BLaER1 treated with 17β-estradiol and CSF1 and Interleukin-3, amounts not matched to agents 10 nM and 100 nM (cell line): ENCODE results near the gene PARD3B.

Source experiments
- H3K27ac ChIP-seq, 11 experiments: shearing (Covaris generic); formaldehyde crosslinking; 2 replicates each; pipeline ENCODE4 v1.8.1; 2022
- H3K27me3 ChIP-seq, 11 experiments: shearing (Covaris generic); formaldehyde crosslinking; 2 replicates each; pipeline ENCODE4 v1.8.1; 2022
- H3K36me3 ChIP-seq, 11 experiments: shearing (Covaris generic); formaldehyde crosslinking; 2 replicates each; pipeline ENCODE4 v1.8.1; 2022
- H3K4me1 ChIP-seq, 10 experiments: shearing (Covaris generic); formaldehyde crosslinking; 2 replicates each; pipeline ENCODE4 v1.8.1; 2022
- H3K4me2 ChIP-seq, 11 experiments: shearing (Covaris generic); formaldehyde crosslinking; 2 replicates each; pipeline ENCODE4 v1.8.1; 2022
- H3K4me3 ChIP-seq, 10 experiments: shearing (Covaris generic); formaldehyde crosslinking; 2 replicates each; pipeline ENCODE4 v1.8.1; 2022
- H3K9ac ChIP-seq, 11 experiments: shearing (Covaris generic); formaldehyde crosslinking; 2 replicates each; pipeline ENCODE4 v1.8.1; 2022
- H3K9me3 ChIP-seq, 11 experiments: shearing (Covaris generic); formaldehyde crosslinking; replicated peaks in 1 of 11; 2 replicates each; pipeline ENCODE4 v1.8.1; 2022
- H4K20me1 ChIP-seq, 11 experiments: shearing (Covaris generic); formaldehyde crosslinking; 2 replicates each; pipeline ENCODE4 v1.8.1; 2022
- Cebpa-rat ChIP-seq, 11 experiments: shearing (Covaris generic); IDR thresholded peaks; 2 replicates each; pipeline ENCODE4 v1.8.1; 2022

PARD3B gene

GRCh38 chr2:204909791-204910190 lies 364.5 kb downstream of the PARD3B start:
- no peaks in the 10 kb centered on the region for H3K36me3 ChIP-seq
- no peak overlapping the region for H3K27ac ChIP-seq
- H3K4me3 ChIP-seq, result no peak overlapping the region
- H4K20me1 ChIP-seq, result no peaks in the 10 kb centered on the region
- no peaks in the 10 kb centered on the region for H3K9me3 ChIP-seq
- no peak overlapping the region for H3K4me2 ChIP-seq
- no peaks in the 10 kb centered on the region for H3K27me3 ChIP-seq
- H3K4me1 ChIP-seq, result no peaks in the 10 kb centered on the region
- no peak overlapping the region for H3K9ac ChIP-seq
- TF ChIP-seq Cebpa-rat (IDR thresholded peaks at IDR 0.05), result no peak

GRCh38 chr2:204913312-204913711 lies 368.0 kb downstream of the PARD3B start:
- H3K9ac ChIP-seq, result no peak overlapping the region
- H3K4me2 ChIP-seq, result no peak overlapping the region
- no peaks in the 10 kb centered on the region for H3K4me1 ChIP-seq
- no peaks in the 10 kb centered on the region for H4K20me1 ChIP-seq
- no peaks in the 10 kb centered on the region for H3K9me3 ChIP-seq
- H3K27me3 ChIP-seq, result no peaks in the 10 kb centered on the region
- no peak for TF ChIP-seq Cebpa-rat (IDR thresholded peaks at IDR 0.05)
- no peak overlapping the region for H3K4me3 ChIP-seq
- no peaks in the 10 kb centered on the region for H3K36me3 ChIP-seq
- no peak overlapping the region for H3K27ac ChIP-seq

DNA sequence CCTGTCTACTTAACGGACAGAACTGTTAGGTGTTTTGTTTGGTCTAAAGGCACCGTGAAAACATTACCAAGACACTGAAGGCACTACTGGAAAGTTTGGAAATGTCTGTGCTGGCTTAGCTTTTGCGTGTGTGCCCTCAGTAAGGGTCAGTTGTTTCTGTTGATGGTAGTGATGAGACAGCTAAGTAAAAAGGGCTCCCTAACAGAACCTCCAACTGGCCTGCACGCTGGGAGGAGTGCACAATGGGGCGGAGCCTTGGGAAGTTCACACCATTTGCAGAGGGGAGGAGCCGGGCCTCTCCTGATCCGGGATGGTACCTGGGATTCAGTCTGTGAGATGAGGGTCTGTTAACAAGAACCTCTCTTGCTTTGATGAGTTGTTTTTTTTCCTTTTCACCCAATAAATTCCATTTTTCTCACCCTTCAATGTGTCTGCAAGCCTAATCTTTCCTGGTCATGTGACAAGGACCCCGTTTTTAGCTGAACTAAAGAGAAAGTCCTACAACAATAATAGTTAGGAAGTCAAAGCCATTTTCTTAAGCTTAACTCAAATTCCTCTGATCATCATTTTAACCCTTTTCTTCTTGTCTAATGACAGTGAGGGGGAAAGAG lies 368.7 kb downstream of the PARD3B start:
- Histone ChIP-seq H3K4me3 (no peak overlapping the region), H3K27me3 (no peaks in the 10 kb centered on the region), H3K27ac (no peak overlapping the region), H4K20me1 (no peaks in the 10 kb centered on the region), H3K4me2 (no peak overlapping the region), H3K9ac (no peak overlapping the region), H3K4me1 (no peaks in the 10 kb centered on the region), H3K9me3 (no peaks in the 10 kb centered on the region), H3K36me3 (no peaks in the 10 kb centered on the region)
- no peak for TF ChIP-seq Cebpa-rat (IDR thresholded peaks at IDR 0.05)

DNA sequence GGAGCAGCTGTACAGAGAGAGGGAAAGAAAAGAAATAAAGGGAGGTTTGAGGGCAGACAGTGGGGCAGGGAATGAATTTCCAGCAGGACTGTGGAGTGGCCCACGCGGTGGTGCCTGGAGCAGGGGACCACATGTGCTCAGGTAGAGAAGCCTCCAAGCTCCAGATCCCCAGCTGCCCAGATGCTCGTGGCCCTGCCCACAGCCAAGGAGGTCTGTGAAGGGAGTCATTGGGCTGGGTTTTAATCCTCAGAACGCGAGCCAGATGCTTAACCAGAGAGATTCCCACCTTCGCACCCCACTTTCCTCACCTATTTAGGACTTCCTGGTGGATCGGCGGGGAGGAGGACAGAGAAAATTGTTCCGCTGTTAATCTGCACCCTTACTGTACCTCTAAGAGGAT lies 369.4 kb downstream of the PARD3B start:
- no peaks in the 10 kb centered on the region for H3K36me3 ChIP-seq
- no peaks in the 10 kb centered on the region for H3K9me3 ChIP-seq
- no peaks in the 10 kb centered on the region for H3K4me1 ChIP-seq
- H3K4me2 ChIP-seq, result no peak overlapping the region
- TF ChIP-seq Cebpa-rat (IDR thresholded peaks at IDR 0.05), result no peak
- H3K9ac ChIP-seq, result no peak overlapping the region
- no peaks in the 10 kb centered on the region for H3K27me3 ChIP-seq
- no peak overlapping the region for H3K4me3 ChIP-seq
- no peaks in the 10 kb centered on the region for H4K20me1 ChIP-seq
- H3K27ac ChIP-seq, result no peak overlapping the region

GRCh38 chr2:204917089-204917701 lies 371.9 kb downstream of the PARD3B start:
- H3K4me2 ChIP-seq, result no peak overlapping the region
- no peak for TF ChIP-seq Cebpa-rat (IDR thresholded peaks at IDR 0.05)

GRCh38 chr2:204920776-204921175 lies 375.5 kb downstream of the PARD3B start:
- H3K27ac ChIP-seq, result no peak overlapping the region
- H4K20me1 ChIP-seq, result no peaks in the 10 kb centered on the region
- H3K4me1 ChIP-seq, result no peaks in the 10 kb centered on the region
- H3K36me3 ChIP-seq, result no peaks in the 10 kb centered on the region
- no peak overlapping the region for H3K4me3 ChIP-seq
- no peak overlapping the region for H3K9ac ChIP-seq
- H3K9me3 ChIP-seq, result no peaks in the 10 kb centered on the region
- no peak overlapping the region for H3K4me2 ChIP-seq
- TF ChIP-seq Cebpa-rat (IDR thresholded peaks at IDR 0.05), result no peak
- no peaks in the 10 kb centered on the region for H3K27me3 ChIP-seq

More at GRCh38 chr2:204917089-204917701, 371.9 kb downstream of the PARD3B start:
- H3K4me3 ChIP-seq, result no peak overlapping the region
- H3K4me1 ChIP-seq, result no peaks in the 10 kb centered on the region
- H4K20me1 ChIP-seq, result no peaks in the 10 kb centered on the region
- no peaks in the 10 kb centered on the region for H3K9me3 ChIP-seq
- H3K27ac ChIP-seq, result no peak overlapping the region
- no peaks in the 10 kb centered on the region for H3K27me3 ChIP-seq
- no peaks in the 10 kb centered on the region for H3K36me3 ChIP-seq
- no peak overlapping the region for H3K9ac ChIP-seq

DNA sequence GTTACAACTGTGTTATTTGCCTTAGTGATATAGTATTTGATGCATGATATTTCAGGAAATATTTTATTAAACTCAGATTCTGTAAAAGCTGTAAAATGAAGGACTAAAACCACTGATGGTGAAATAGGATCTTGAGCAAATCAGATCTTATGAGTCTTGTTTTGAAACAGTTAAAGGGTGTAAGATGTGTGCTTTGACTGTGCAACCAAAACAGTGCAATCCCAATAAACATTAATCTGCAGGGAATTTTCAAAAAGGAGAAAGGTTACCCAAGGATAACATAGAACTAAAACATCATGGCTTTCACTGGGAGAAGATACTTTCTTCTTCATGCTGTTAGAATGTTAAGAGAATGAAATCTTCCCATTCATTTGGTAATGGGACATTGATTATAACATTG lies 378.7 kb downstream of the PARD3B start:
- TF ChIP-seq Cebpa-rat (IDR thresholded peaks at IDR 0.05), result no peak
- Histone ChIP-seq H3K4me3 (no peak overlapping the region), H3K27me3 (no peaks in the 10 kb centered on the region), H3K9me3 (no peaks in the 10 kb centered on the region), H3K4me1 (no peaks in the 10 kb centered on the region), H3K9ac (no peak overlapping the region), H3K27ac (no peak overlapping the region), H3K36me3 (no peaks in the 10 kb centered on the region), H4K20me1 (no peaks in the 10 kb centered on the region), H3K4me2 (no peak overlapping the region)

DNA sequence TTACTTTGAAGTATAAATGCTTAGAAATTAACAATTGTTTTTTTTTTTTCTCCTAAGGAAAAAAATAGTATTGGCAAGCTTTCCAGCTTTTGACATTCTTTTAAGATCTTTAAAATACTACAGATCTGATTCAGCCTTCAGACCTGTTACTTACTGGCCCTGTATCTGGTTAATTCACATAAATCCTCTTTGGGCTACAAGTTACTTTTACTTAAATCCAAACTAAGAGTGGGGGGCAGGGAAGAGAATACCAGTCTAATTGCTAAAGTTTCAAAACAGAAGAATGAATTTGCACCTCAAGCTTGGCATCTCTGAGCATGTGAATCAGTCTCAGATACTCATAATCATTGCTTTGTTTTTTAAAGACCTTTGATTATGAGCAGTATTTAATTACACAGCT lies 386.3 kb downstream of the PARD3B start:
- no peak overlapping the region for H3K9ac ChIP-seq
- no peaks in the 10 kb centered on the region for H3K36me3 ChIP-seq
- no peak overlapping the region for H3K27ac ChIP-seq
- no peak overlapping the region for H3K4me3 ChIP-seq
- H4K20me1 ChIP-seq, result no peaks in the 10 kb centered on the region
- no peak for TF ChIP-seq Cebpa-rat (IDR thresholded peaks at IDR 0.05)
- H3K4me2 ChIP-seq, result no peak overlapping the region
- no peaks in the 10 kb centered on the region for H3K27me3 ChIP-seq
- no peaks in the 10 kb centered on the region for H3K4me1 ChIP-seq
- no peaks in the 10 kb centered on the region for H3K9me3 ChIP-seq

DNA sequence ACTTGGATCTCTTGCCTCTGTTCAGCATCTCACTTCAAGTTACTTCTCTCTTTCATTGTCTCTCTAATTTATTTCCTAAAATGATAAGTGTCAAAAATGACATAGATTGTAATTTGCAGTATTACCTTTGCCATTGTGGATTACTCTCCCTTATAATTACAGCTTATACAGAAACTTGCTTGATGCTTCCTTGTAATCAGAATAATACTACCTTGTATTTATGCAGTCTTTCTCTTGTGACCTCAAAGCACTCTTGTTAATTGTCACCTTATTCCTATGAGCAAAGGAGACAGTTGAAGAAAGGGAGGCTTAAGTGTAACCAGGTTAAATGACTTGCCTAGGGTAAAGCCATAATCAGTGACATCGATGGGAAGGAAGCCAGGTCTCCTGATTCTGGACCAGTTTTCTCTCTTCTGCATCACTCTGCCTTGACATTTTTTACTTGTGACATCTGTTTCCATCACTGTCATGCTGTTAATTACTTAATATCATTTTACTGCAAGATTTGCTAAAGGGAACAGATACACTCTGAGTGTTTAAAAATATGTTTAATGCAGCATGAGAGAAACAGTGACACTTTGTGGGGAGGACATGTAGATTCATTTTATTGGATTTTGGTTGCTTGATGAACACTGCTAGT lies 388.6 kb downstream of the PARD3B start:
- H4K20me1 ChIP-seq, result no peaks in the 10 kb centered on the region
- no peaks in the 10 kb centered on the region for H3K36me3 ChIP-seq
- no peak overlapping the region for H3K9ac ChIP-seq
- TF ChIP-seq Cebpa-rat (IDR thresholded peaks at IDR 0.05), result no peak
- H3K27me3 ChIP-seq, result no peaks in the 10 kb centered on the region
- no peak overlapping the region for H3K27ac ChIP-seq
- H3K4me2 ChIP-seq, result no peak overlapping the region
- H3K4me1 ChIP-seq, result no peaks in the 10 kb centered on the region
- H3K4me3 ChIP-seq, result no peak overlapping the region
- no peaks in the 10 kb centered on the region for H3K9me3 ChIP-seq

- no peak for TF ChIP-seq Cebpa-rat (IDR thresholded peaks at IDR 0.05)
- Histone ChIP-seq H3K27me3 (no peaks in the 10 kb centered on the region), H3K4me3 (no peak overlapping the region), H3K4me2 (no peak overlapping the region), H3K9ac (no peak overlapping the region), H3K4me1 (no peaks in the 10 kb centered on the region), H4K20me1 (no peaks in the 10 kb centered on the region), H3K27ac (no peak overlapping the region), H3K36me3 (no peaks in the 10 kb centered on the region), H3K9me3 (peaks cover 0 to 18% (median 9%) of the 10 kb centered on the region in 11 experiments; a peak in 10 of 22 replicates)
These were observed 399.7 kb downstream of the PARD3B start for GRCh38 chr2:204944927-204945326.
